Aorta (tissue), 5 donors: ENCODE measurements around the gene CLPX. TPM values are rescaled to one million over a fixed set of nuclear protein-coding genes. Genes with fewer than 3 reads are reported as not detected.
A peak's percentile ranks its signal among the peaks of the same experiment; 100 is the strongest.
"Not testable (repeated sequence)": the region's sequence is repeated elsewhere in the genome, so short reads cannot be mapped to it uniquely, and the experiment has no call there.

Experiments
- ATAC-seq: fragments of 200-7000 bp; cut with Tn5 transposase; one replicate; pipeline ENCODE4 v1.9.1; 2022; ENCODE audit warnings: moderate library complexity; ENCODE audit not compliant: low FRiP score
- DNase-seq, 2 donors: peaks; one replicate each; pipeline ENCODE4 v3.0.0-alpha.2; 2020
- H3K27ac ChIP-seq, 2 donors: one replicate each; pipeline ENCODE4 v1.5.1; 2013; ENCODE audit warnings: low read length in 2 of 2, mild to moderate bottlenecking in 2 of 2, moderate library complexity in 2 of 2, control low read depth in 1 of 2, inconsistent platforms in 1 of 2, low read depth in 1 of 2
- H3K27me3 ChIP-seq, 2 donors: one replicate each; pipeline ENCODE4 v1.6.1; 2013; ENCODE audit warnings: control low read depth in 1 of 2, low read length in 1 of 2, mild to moderate bottlenecking in 1 of 2, moderate library complexity in 1 of 2; ENCODE audit not compliant: insufficient read depth in 2 of 2, control insufficient read depth in 1 of 2
- H3K36me3 ChIP-seq, 2 donors: one replicate each; pipeline ENCODE4 v1.6.1; 2013; ENCODE audit warnings: control low read depth in 1 of 2, low read length in 1 of 2, mild to moderate bottlenecking in 1 of 2; ENCODE audit not compliant: insufficient read depth in 2 of 2, control insufficient read depth in 1 of 2
- H3K4me1 ChIP-seq, 2 donors: one replicate each; pipeline ENCODE4 v1.6.1; 2013; ENCODE audit warnings: low read length in 2 of 2, control low read depth in 1 of 2, mild to moderate bottlenecking in 1 of 2, moderate library complexity in 1 of 2; ENCODE audit not compliant: insufficient read depth in 2 of 2, control insufficient read depth in 1 of 2
- H3K4me3 ChIP-seq, 2 donors: one replicate each; pipeline ENCODE4 v1.5.1; 2013; ENCODE audit warnings: low read length in 2 of 2, control low read depth in 1 of 2, mild to moderate bottlenecking in 1 of 2
- H3K9me3 ChIP-seq: one replicate; pipeline ENCODE4 v1.6.1; 2013; ENCODE audit warnings: mild to moderate bottlenecking, low read length; ENCODE audit not compliant: control insufficient read depth
- WGBS, 2 donors: extraction: QIAGEN DNeasy Blood & Tissue Kit; methylation state at CpG; one replicate each; pipeline ENCODE4 v1.1.7; 2013; 5-methylcytosine and 5-hydroxymethylcytosine counted together
- intact Hi-C, 2 donors: fragments of 100-400 bp; cut with DNase I; formaldehyde crosslinking; loops; one replicate each; pipeline versions ENCODE4 v1.14.2 to v1.15.0; 2022
- long read RNA-seq, 2 donors: library from polyadenylated mRNA; unstranded; transcript quantifications; one replicate each; pipeline ENCODE4 v2.0.0, GENCODE V29; 2020 to 2021
- polyA plus RNA-seq, 2 donors: library from polyadenylated mRNA; stranded (reverse); fragments of 200-250 nt; gene quantifications; one replicate each; pipeline ENCODE4 v1.2.3, GENCODE V29; 2013
- total RNA-seq, 2 donors: library from RNA; stranded (reverse); fragmentation: NEBNext Ultra II Directional; extraction: Animal tissue kit (Norgen Biotek cat#: 25700); gene quantifications; one replicate each; pipeline ENCODE4 v1.2.1, GENCODE V29; 2021
- donor health status: healthy with polysubstance abuse.
- donor health status: Bipolar disorder and iron deficiency.
- donor health status: DM: no; HTN: no; CAD: no.
- donor health status: DM: no; HTN: no; CAD: no.
- donor health status: DM: yes; HTN: yes; CAD: no.

The CLPX gene
- total RNA-seq (10 to 100 TPM; 33.4 to 43.9 TPM), polyA plus RNA-seq (10 to 100 TPM; 11.0 to 19.8 TPM)
- long read RNA-seq, donor 1, full-length matches to known transcripts, result 12 of 30 reads
- long read RNA-seq, donor 1, partial matches to known transcripts, result 15 of 30 reads
- long read RNA-seq, donor 1, other reads (novel, unspliced or antisense), result 3 of 30 reads
- long read RNA-seq, donor 2, full-length matches to known transcripts, result 9 of 14 reads
- long read RNA-seq, donor 2, partial matches to known transcripts, result 4 of 14 reads
- long read RNA-seq, donor 2, other reads (novel, unspliced or antisense), result 1 of 14 reads

DNA sequence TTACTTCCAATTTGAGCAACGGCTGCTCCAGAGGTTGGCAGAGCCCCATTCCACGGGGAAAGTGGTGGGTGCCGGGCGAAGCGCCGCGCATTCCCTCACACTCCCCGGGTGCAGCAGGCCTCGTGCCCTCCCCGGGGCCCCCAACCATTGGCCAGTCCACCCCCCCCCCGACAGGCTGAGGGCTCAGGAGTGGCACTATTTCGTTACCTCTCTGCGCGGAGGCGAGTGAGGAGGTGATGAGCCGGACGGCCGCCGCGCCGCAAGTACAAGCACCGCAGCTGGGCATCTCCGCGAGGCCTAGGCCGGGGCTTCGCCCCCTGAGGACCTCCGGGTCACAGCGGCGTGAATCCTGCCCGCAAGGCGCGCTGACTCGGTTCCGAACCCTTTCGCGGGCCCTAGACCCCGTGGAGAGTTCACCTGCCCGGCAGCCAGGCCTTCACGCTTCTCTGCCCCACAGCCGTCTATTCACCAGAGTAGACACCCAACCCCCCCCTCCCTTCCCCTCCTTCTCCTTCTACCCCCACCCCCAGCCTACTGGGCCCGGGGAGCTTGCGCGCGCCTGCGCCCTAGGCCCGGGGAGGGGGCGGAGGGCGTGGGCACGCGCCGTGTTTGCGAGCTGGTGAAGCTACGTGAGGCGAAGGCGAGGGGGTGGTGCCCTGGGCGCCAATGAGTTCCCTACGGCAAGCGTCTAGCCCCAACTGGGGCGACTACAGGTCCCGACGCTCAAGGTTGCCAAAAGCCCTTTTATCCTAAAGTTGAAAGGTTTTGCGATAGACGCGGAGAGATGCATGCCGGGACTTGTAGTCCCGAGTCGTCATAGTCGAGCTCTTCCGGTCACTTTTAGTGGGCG lies at the start of gene CLPX:
TSS of gene CLPX (minus strand) at position 475 of the 850 bp plus-strand sequence. CDS start at position 286, 189 bp downstream.
- Histone ChIP-seq H3K4me1 (no peaks in the 10 kb centered on the region), H3K36me3 (no peaks in the 10 kb centered on the region), H3K27me3 (no peaks in the 10 kb centered on the region), H3K27ac (peak within 1 kb of the TSS; percentile 75 to 88), H3K4me3 (peak within 1 kb of the TSS; percentile 86 to 90), H3K9me3 (no peaks in the 10 kb centered on the region)
- intact Hi-C loops, result loop anchor here in 1 of 2 donors (10.0 kb wide), 1 partner anchor 110 kb away; the partner anchor contains the start of gene RNU5A-1
- 1% methylated on average over 52 to 70 of the region's 70 CpGs for WGBS, 2 donors
- DNase-seq (peak; percentile 96 to 97), ATAC-seq (peak; percentile 98)

DNA sequence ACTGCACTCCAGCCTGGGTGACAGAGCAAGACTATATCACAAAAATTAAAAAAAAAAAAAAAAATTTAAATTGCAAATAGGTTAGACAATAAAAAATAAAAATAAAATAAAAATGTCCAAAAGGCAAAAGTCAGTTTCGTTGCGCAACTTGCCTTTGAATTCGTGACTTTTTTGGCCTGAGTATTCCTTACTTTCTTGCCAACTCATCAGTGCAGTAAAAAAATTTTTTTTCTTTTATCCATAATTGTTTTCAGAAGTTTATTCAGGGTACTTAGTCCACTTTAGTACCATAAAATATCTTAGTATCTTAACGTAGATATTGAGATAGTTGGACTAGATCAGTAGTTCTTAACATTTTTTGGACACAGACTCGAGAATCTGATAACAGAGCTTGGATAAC lies 48.6 kb upstream of the CLPX start:
- H3K27me3 ChIP-seq, result no peaks in the 10 kb centered on the region
- no peak for DNase-seq
- intact Hi-C loops, result no loop called here
- WGBS, 2 donors, result 81 to 89% methylated on average over 5 of the region's 5 CpGs
- no peak for ATAC-seq
- no peak overlapping the region for H3K4me3 ChIP-seq
- no peaks in the 10 kb centered on the region for H3K4me1 ChIP-seq
- H3K9me3 ChIP-seq, result no peaks in the 10 kb centered on the region
- H3K27ac ChIP-seq, result no peak overlapping the region
- H3K36me3 ChIP-seq, result peaks cover 0 to 2% of the 10 kb centered on the region in 2 donors

DNA sequence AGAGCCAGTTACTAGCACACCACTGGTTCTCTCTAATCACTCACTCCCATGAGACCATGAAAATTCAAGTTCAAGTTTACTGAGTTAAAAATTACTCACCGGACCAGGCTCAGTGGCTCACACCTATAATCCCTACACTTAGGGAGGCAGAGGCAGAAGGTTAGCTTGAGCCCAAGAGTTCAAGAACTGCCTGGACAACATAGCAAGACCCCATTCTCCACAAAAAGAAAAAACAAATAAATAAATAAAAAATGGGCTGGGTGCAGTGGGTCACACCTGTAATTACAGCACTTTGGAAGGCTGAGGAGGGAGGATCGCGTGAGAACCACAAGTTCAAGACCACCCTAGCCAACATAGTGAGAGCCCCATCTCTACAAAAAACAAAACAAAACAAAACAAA lies 47.4 kb upstream of the CLPX start:
- DNase-seq (peak in 1 of 2 donors; percentile 2), ATAC-seq (no peak)
- Histone ChIP-seq H3K27me3 (no peaks in the 10 kb centered on the region), H3K9me3 (no peaks in the 10 kb centered on the region), H3K27ac (no peak overlapping the region), H3K36me3 (peaks cover 0 to 2% of the 10 kb centered on the region in 2 donors), H3K4me3 (no peak overlapping the region), H3K4me1 (no peaks in the 10 kb centered on the region)
- intact Hi-C loops, result no loop called here
- 97 to 99% methylated on average over 3 of the region's 3 CpGs for WGBS, 2 donors

DNA sequence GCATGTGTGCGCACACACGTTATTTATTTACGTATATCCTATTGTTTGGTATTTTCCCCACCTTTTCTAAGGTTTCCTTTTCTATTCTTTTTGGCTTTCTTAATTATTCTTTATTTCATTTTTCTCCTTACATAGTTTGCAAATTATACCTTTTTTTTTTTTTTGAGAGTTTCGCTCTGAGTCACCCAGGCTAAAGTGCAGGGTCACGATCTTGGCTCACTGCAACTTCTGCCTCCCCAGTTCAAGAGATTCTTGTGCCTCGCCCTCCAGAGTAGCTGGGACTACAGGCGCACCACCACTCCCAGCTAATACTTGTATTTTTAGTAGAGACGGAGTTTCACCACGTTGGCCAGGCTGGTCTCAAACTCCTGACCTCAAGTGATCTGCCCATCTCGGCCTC lies 46.2 kb upstream of the CLPX start:
- Histone ChIP-seq H3K9me3 (no peaks in the 10 kb centered on the region), H3K4me3 (no peak overlapping the region), H3K27ac (no peak overlapping the region), H3K4me1 (no peaks in the 10 kb centered on the region), H3K36me3 (peaks cover 0 to 2% of the 10 kb centered on the region in 2 donors), H3K27me3 (no peaks in the 10 kb centered on the region)
- DNase-seq (no peak), ATAC-seq (no peak)
- intact Hi-C loops, result no loop called here
- WGBS, 2 donors, result 94% methylated on average over 10 of the region's 10 CpGs

DNA sequence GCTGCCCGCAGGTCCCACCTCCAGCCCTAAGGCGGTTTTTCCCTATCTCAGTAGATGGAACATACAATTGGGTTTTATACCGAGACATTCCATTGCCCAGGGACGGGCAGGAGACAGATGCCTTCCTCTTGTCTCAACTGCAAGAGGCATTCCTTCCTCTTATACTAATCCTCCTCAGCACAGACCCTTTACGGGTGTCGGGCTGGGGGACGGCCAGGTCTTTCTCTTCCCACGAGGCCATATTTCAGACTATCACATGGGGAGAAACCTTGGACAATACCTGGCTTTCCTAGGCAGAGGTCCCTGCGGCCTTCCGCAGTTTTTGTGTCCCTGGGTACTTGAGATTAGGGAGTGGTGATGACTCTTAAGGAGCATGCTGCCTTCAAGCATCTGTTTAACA lies 41.8 kb upstream of the CLPX start:
- ATAC-seq, H3K27ac ChIP-seq, H3K27me3 ChIP-seq, H3K4me1 ChIP-seq, H3K9me3 ChIP-seq, intact Hi-C loops, H3K4me3 ChIP-seq, H3K36me3 ChIP-seq: not testable (repeated sequence)
- peak in 1 of 2 donors; percentile 27 for DNase-seq
- 70 to 83% methylated on average over 4 to 5 of the region's 10 CpGs for WGBS, 2 donors

DNA sequence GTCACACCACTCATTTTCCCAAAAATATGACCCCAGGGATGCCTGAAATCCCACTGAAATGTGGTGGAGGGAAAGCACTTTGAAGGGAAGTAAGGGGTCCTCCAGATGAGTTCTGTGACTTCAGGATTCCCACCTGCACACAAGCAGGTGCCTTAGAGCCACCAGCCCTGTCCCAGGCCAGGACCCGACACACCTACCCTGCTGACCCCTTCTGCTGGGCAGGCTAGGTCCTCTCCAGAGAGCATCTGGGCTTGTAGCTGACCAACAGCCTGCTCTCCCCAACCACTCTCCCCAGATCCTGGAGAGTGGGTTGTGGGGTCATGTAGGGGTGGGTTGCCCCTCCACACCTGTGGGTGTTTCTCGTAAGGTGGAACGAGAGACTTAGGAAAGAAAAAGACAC lies 41.1 kb upstream of the CLPX start:
- H3K9me3 ChIP-seq, result no peaks in the 10 kb centered on the region
- H3K4me1 ChIP-seq, result no peaks in the 10 kb centered on the region
- DNase-seq (peak in 1 of 2 donors; percentile 13), ATAC-seq (no peak)
- H3K27ac ChIP-seq, result no peak overlapping the region
- H3K4me3 ChIP-seq, result no peak overlapping the region
- intact Hi-C loops, result no loop called here
- H3K36me3 ChIP-seq, result no peaks in the 10 kb centered on the region
- H3K27me3 ChIP-seq, result no peaks in the 10 kb centered on the region
- 92% methylated on average over 2 to 3 of the region's 3 CpGs for WGBS, 2 donors

DNA sequence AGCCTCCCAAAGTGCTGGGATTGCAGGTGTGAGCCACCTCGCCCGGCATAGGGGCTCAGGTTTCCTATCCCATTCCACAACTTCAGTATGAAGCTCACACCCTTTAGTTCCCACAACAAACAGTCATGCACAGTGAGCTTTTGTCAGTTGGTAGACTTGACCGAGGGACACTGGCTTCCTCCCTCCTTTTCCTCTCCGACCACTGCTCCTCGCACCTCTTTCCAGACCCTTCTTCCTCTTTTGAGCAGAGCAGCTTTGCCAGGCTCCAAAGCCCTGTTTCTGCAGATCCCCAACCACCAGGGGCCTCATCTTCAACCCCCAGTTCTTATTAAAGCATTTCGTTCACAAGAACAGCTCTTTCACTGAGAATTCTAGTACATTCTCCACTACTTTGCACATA lies 38.9 kb upstream of the CLPX start:
- Histone ChIP-seq H3K27ac (no peak overlapping the region), H3K36me3 (no peaks in the 10 kb centered on the region), H3K9me3 (no peaks in the 10 kb centered on the region), H3K4me1 (no peaks in the 10 kb centered on the region), H3K27me3 (no peaks in the 10 kb centered on the region), H3K4me3 (no peak overlapping the region)
- intact Hi-C loops, result no loop called here
- DNase-seq, result no peak
- ATAC-seq, result no peak
- 89 to 90% methylated on average over 6 of the region's 6 CpGs for WGBS, 2 donors

DNA sequence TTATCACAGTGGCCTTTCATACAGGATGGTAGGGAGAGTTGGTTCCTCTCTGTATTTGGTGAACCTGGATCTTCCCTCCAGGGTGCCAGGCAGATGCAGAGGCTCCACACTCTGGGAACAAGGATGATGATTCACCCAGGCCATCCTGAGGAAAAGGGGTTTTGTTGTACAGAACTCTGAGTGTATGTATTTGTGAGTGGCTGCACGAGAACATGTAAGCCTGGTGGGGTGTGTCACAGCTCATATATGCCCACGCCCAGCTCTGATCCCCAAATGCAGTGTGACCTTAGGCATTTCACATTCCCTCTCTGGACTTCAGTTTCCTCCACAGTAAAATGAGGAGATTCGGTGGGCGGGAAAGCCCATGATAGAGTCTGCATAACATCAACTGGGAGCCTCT lies 37.7 kb upstream of the CLPX start:
- Histone ChIP-seq H3K4me1 (no peaks in the 10 kb centered on the region), H3K36me3 (no peaks in the 10 kb centered on the region), H3K9me3 (no peaks in the 10 kb centered on the region), H3K27ac (no peak overlapping the region), H3K4me3 (no peak overlapping the region), H3K27me3 (no peaks in the 10 kb centered on the region)
- intact Hi-C loops, result no loop called here
- 87 to 97% methylated on average over 4 of the region's 4 CpGs for WGBS, 2 donors
- no peak for ATAC-seq
- no peak for DNase-seq
